AG09319 (cell line): ENCODE results near the gene FNIP2.

ENCODE experiments used
- DNase-seq: peaks from one replicate; pipeline ENCODE4 v3.0.0-alpha.2; 2010; ENCODE audit warnings: low read depth; ENCODE audit errors: extremely low read depth
- TF ChIP-seq, protein P1 (sequence below): IDR thresholded peaks from 2 replicates; pipeline ENCODE4 v1.5.1; 2011; ENCODE audit warnings: low read depth, mild to moderate bottlenecking, inconsistent platforms, low read length, moderate library complexity

The FNIP2 gene

DNA sequence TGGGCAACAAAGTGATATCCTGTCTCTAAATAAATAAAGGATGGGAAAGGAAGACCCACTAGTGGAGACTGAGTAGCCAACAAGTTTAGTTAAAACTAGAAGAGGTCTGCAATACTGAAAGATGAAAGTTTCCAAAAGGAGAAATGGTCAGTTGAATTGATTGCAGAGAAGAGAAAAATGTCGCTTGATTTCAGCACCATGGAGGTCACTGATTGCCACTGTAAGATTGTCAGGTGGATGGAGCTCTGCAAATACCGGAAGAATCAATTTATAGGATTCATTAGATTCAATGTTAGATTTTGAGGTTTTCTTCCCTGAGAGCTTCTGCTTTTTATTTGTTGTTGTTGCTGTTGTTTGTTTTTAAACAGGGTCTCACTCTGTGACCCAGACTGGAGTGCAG is 5.4 kb upstream of the FNIP2 start:
- TF ChIP-seq, protein P1, sequence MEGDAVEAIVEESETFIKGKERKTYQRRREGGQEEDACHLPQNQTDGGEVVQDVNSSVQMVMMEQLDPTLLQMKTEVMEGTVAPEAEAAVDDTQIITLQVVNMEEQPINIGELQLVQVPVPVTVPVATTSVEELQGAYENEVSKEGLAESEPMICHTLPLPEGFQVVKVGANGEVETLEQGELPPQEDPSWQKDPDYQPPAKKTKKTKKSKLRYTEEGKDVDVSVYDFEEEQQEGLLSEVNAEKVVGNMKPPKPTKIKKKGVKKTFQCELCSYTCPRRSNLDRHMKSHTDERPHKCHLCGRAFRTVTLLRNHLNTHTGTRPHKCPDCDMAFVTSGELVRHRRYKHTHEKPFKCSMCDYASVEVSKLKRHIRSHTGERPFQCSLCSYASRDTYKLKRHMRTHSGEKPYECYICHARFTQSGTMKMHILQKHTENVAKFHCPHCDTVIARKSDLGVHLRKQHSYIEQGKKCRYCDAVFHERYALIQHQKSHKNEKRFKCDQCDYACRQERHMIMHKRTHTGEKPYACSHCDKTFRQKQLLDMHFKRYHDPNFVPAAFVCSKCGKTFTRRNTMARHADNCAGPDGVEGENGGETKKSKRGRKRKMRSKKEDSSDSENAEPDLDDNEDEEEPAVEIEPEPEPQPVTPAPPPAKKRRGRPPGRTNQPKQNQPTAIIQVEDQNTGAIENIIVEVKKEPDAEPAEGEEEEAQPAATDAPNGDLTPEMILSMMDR, result no peak

GRCh38 chr4:158766434-158767044 is 2.3 kb upstream of the FNIP2 start:
- no peak for DNase-seq
- TF ChIP-seq, protein P1, result no peak

More for the DNA sequence above, 5.4 kb upstream of the FNIP2 start:
- DNase-seq, result no peak

DNA sequence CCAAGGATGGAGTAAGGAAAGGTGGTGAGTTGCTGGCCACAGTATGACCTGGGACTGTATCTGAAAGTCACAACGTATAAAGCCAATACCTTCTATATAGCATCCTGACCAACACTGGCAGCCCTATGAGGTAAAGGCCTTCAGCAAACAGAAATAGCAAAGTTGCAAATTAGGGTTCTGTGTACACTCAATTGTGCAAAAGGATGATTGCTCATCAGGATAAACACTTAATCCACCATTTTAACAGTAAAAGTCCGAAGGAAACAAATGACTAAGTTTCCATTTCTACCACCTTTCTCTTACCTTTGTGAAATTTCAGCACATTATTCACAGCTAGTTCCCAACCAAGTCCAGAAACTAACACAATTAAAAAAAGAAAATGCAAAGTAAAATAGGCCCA is 1.4 kb upstream of the FNIP2 start:
- TF ChIP-seq, protein P1, result no peak
- DNase-seq, result no peak

- DNase-seq, result no peak
- TF ChIP-seq, protein P1, result no peak
Observed at GRCh38 chr4:158769175-158769921, 522 bp downstream of the FNIP2 start.

- TF ChIP-seq, protein P1, result no peak
- no peak for DNase-seq
Observed at GRCh38 chr4:158770671-158771070, 1.8 kb downstream of the FNIP2 start.

- TF ChIP-seq, protein P1, result no peak
- no peak for DNase-seq
Observed at GRCh38 chr4:158771776-158772175, 3.0 kb downstream of the FNIP2 start.

DNA sequence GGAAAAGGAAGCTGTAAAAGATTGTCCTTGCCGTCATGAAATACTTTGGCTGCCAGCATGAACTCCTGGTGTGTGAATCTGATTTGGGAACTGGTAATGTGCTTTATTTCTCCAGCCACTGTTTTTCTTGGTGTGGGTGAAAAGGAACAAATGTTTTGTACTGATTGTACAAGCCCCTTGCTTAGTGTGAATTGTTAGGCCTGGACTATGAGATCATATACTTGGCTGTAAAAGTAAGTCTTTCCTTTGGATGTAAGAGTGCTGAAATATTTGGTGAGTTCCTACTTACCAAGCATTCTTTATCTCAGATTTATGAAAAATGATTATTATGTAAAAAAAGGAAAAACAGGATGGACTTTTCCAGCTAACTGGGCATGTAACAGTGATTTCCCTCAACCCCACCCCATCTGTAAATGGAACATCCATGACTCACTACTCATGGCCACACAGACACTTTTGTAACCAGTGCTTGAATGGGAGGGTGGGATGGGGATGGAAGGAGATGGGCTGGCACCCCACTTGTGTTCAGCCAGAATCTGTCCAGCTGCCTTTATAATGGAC is 6.3 kb downstream of the FNIP2 start:
- TF ChIP-seq, protein P1, result no peak
- DNase-seq, result no peak
